GM23338 (cell line): ENCODE results near the gene SLC2A9. TPM values are rescaled to one million over a fixed set of nuclear protein-coding genes. Genes with fewer than 3 reads are reported as not detected.

Source experiments
- ATAC-seq: fragments of 200-7000 bp; cut with Tn5 transposase; 3 replicates; pipeline ENCODE4 v1.9.1; 2020
- DNase-seq: peaks from one replicate; pipeline ENCODE4 v3.0.0-alpha.2; 2015; ENCODE audit warnings: low spot score
- H2AFZ ChIP-seq: fragments of 200-600 bp; sonication (generic); 2 replicates; pipeline ENCODE4 v1.8.0; 2016; ENCODE audit warnings: antibody characterized with exemption, mild to moderate bottlenecking, moderate library complexity
- H3F3A ChIP-seq: fragments of 200-600 bp; sonication (generic); replicated peaks from 2 replicates; pipeline ENCODE4 v1.8.0; 2017; ENCODE audit warnings: antibody characterized with exemption, mixed run types, low read depth
- H3K27ac ChIP-seq: fragments of 200-600 bp; sonication (generic); 2 replicates; pipeline ENCODE4 v1.6.1; 2016; ENCODE audit warnings: low read depth
- H3K27me3 ChIP-seq: fragments of 200-600 bp; sonication (generic); 2 replicates; pipeline ENCODE4 v1.8.0; 2016; ENCODE audit warnings: mild to moderate bottlenecking, mixed run types, moderate library complexity; ENCODE audit not compliant: insufficient read depth
- H3K36me3 ChIP-seq: fragments of 200-600 bp; sonication (generic); 2 replicates; pipeline ENCODE4 v1.8.0; 2016; ENCODE audit warnings: mild to moderate bottlenecking; ENCODE audit not compliant: insufficient read depth
- H3K4me1 ChIP-seq: fragments of 200-600 bp; sonication (generic); 2 replicates; pipeline ENCODE4 v1.8.0; 2016; ENCODE audit warnings: mild to moderate bottlenecking, moderate library complexity; ENCODE audit not compliant: insufficient read depth
- H3K4me2 ChIP-seq: fragments of 200-600 bp; sonication (generic); 2 replicates; pipeline ENCODE4 v1.7.1; 2017; ENCODE audit warnings: mixed run types
- H3K4me3 ChIP-seq: fragments of 200-600 bp; sonication (generic); 2 replicates; pipeline ENCODE4 v1.6.1; 2016; ENCODE audit warnings: mixed run types
- H3K79me2 ChIP-seq: fragments of 200-600 bp; sonication (generic); replicated peaks from 2 replicates; pipeline ENCODE4 v1.8.0; 2017; ENCODE audit warnings: mild to moderate bottlenecking; ENCODE audit not compliant: insufficient read depth
- H3K9me2 ChIP-seq: fragments of 200-600 bp; sonication (generic); 2 replicates; pipeline ENCODE4 v1.8.0; 2017; ENCODE audit not compliant: insufficient read depth
- H4K20me1 ChIP-seq: fragments of 200-600 bp; sonication (generic); replicated peaks from 2 replicates; pipeline ENCODE4 v1.8.0; 2017; ENCODE audit warnings: mild to moderate bottlenecking; ENCODE audit not compliant: insufficient read depth
- H3K27ac Mint-ChIP-seq: 2 replicates; pipeline ENCODE4 v1.8.0; 2020; ENCODE audit warnings: inconsistent platforms, mild to moderate bottlenecking, moderate library complexity, mixed read lengths
- H3K27me3 Mint-ChIP-seq: 3 replicates; pipeline ENCODE4 v1.8.0; 2022; ENCODE audit warnings: low read depth, mild to moderate bottlenecking, moderate library complexity, mixed read lengths, inconsistent platforms; ENCODE audit not compliant: insufficient read depth, poor library complexity
- H3K36me3 Mint-ChIP-seq: 3 replicates; pipeline ENCODE4 v1.8.0; 2021; ENCODE audit warnings: low read depth, mild to moderate bottlenecking, inconsistent platforms, moderate library complexity, mixed read lengths
- H3K4me1 Mint-ChIP-seq: 3 replicates; pipeline ENCODE4 v1.8.0; 2020; ENCODE audit warnings: mild to moderate bottlenecking, inconsistent platforms, mixed read lengths
- H3K4me3 Mint-ChIP-seq: 3 replicates; pipeline ENCODE4 v1.8.0; 2021; ENCODE audit warnings: moderate library complexity, mild to moderate bottlenecking, inconsistent platforms, mixed read lengths
- H3K9me3 Mint-ChIP-seq: 3 replicates; pipeline ENCODE4 v1.8.0; 2020; ENCODE audit warnings: moderate library complexity, mild to moderate bottlenecking, inconsistent platforms, mixed read lengths
- CREB1 ChIP-seq: fragments of 250-450 bp; sonication (Bioruptor Pico); IDR thresholded peaks from 2 replicates; pipeline ENCODE4 v1.5.0; 2020; ENCODE audit warnings: low read depth, mild to moderate bottlenecking, moderate library complexity
- CTCF ChIP-seq, 2 experiments: fragments of 200-600 bp in 1 of 2; sonication (generic) in 1 of 2; conservative IDR thresholded peaks; 2 replicates each; pipeline versions ENCODE4 v1.5.1 to v1.6.1; 2016 to 2017; ENCODE audit warnings: antibody characterized with exemption in 2 of 2, low read depth in 2 of 2, mild to moderate bottlenecking in 2 of 2, moderate library complexity in 1 of 2
- EZH2 ChIP-seq: fragments of 200-600 bp; sonication (generic); IDR thresholded peaks from one replicate; pipeline ENCODE4 v1.8.0; 2017; ENCODE audit warnings: antibody characterized with exemption, mild to moderate bottlenecking, low read depth; ENCODE audit not compliant: unreplicated experiment
- EZH2phosphoT487 ChIP-seq: fragments of 200-600 bp; sonication (generic); IDR thresholded peaks from one replicate; pipeline ENCODE4 v1.8.1; 2018; ENCODE audit warnings: antibody characterized with exemption; ENCODE audit not compliant: unreplicated experiment
- JUNB ChIP-seq: IDR thresholded peaks from one replicate; pipeline ENCODE4 v1.6.1; 2016; ENCODE audit warnings: antibody characterized with exemption; ENCODE audit not compliant: unreplicated experiment
- POLR2AphosphoS5 ChIP-seq: IDR thresholded peaks from 2 replicates; pipeline ENCODE4 v1.6.1; 2016; ENCODE audit warnings: antibody characterized with exemption, low read depth
- REST ChIP-seq: IDR thresholded peaks from one replicate; pipeline ENCODE4 v1.6.1; 2018; ENCODE audit warnings: antibody characterized with exemption; ENCODE audit not compliant: unreplicated experiment
- ZNF331 ChIP-seq: fragments of 250-450 bp; sonication (Bioruptor Pico); IDR thresholded peaks from 2 replicates; pipeline ENCODE4 v1.5.0; 2020; ENCODE audit warnings: low read depth, mild to moderate bottlenecking, moderate library complexity
- ZNF462 ChIP-seq: fragments of 250-450 bp; sonication (Bioruptor Pico); IDR thresholded peaks from 2 replicates; pipeline ENCODE4 v1.5.0; 2020; ENCODE audit warnings: mild to moderate bottlenecking, moderate library complexity
- polyA plus RNA-seq: library from polyadenylated mRNA; unstranded; fragments of >200 nt; fragmentation: Nextera tagmentation; extraction: Ambion mirVana; gene quantifications from 2 replicates; pipeline ENCODE4 v1.2.1, GENCODE V29; 2016
- total RNA-seq: library from RNA; depleted of rRNA; stranded (reverse); fragments of >200 nt; shearing (Covaris generic); gene quantifications from 2 replicates; pipeline ENCODE4 v1.2.3, GENCODE V29; 2014

The SLC2A9 gene
- total and polyA plus RNA-seq, 2 experiments from 2014 or later: 0.21 to 0.40 TPM

GRCh38 chr4:9920029-9920428 is 101.3 kb downstream of the SLC2A9 start (continued):
- no peak for TF ChIP-seq EZH2

- Mint-ChIP-seq H3K27me3 (peaks cover 7% of the 10 kb centered on the region), H3K4me3 (no peak overlapping the region), H3K36me3 (no peaks in the 10 kb centered on the region), H3K27ac (no peak overlapping the region), H3K4me1 (peaks cover 13% of the 10 kb centered on the region), H3K9me3 (no peaks in the 10 kb centered on the region)
- H4K20me1 ChIP-seq: no peaks in the 10 kb centered on the region
- H3K36me3 ChIP-seq: no peaks in the 10 kb centered on the region
- no peak overlapping the region for H3K4me3 ChIP-seq
- no peak overlapping the region for H3K4me2 ChIP-seq
- no peak overlapping the region for H2AFZ ChIP-seq
- H3K9me2 ChIP-seq: peaks cover 3% of the 10 kb centered on the region; the same call in 1 of the 2 replicates
- H3K27ac ChIP-seq: no peak overlapping the region
- DNase-seq (peak; percentile 63), ATAC-seq (peak; percentile 84)
- peaks cover 4% of the 10 kb centered on the region for H3K4me1 ChIP-seq
- no peaks in the 10 kb centered on the region for H3K27me3 ChIP-seq
- TF ChIP-seq CTCF (conservative IDR thresholded peaks at IDR 0.05; ENCODE audit: low read depth in 2 of 2) (peak; percentile 49 to 66), REST (no peak)
- H3F3A ChIP-seq: no peaks in the 10 kb centered on the region
- no peaks in the 10 kb centered on the region for H3K79me2 ChIP-seq
Observed at GRCh38 chr4:9919047-9919446, 102.2 kb downstream of the SLC2A9 start.

GRCh38 chr4:9918484-9918883 is 102.8 kb downstream of the SLC2A9 start:
- Histone ChIP-seq H3K9me2 (peaks cover 3% of the 10 kb centered on the region; the same call in 1 of the 2 replicates), H3K27ac (no peak overlapping the region), H3K79me2 (no peaks in the 10 kb centered on the region), H2AFZ (0 out of 2 replicates have a peak overlapping the region, but pooled peaks have one; percentile 0), H3K27me3 (no peaks in the 10 kb centered on the region), H3K36me3 (no peaks in the 10 kb centered on the region), H3K4me1 (peaks cover 4% of the 10 kb centered on the region), H3F3A (no peaks in the 10 kb centered on the region), H4K20me1 (no peaks in the 10 kb centered on the region), H3K4me2 (no peak overlapping the region), H3K4me3 (no peak overlapping the region)
- peaks cover 7% of the 10 kb centered on the region for H3K27me3 Mint-ChIP-seq
- ATAC-seq (no peak), DNase-seq (no peak)
- H3K4me3 Mint-ChIP-seq: no peak overlapping the region
- H3K9me3 Mint-ChIP-seq: no peaks in the 10 kb centered on the region
- peaks cover 13% of the 10 kb centered on the region for H3K4me1 Mint-ChIP-seq
- H3K36me3 Mint-ChIP-seq: no peaks in the 10 kb centered on the region
- no peak overlapping the region for H3K27ac Mint-ChIP-seq
- TF ChIP-seq CREB1 (CRISPR knock-in tag) (no peak), EZH2 (no peak), POLR2AphosphoS5 (no peak), JUNB (no peak), EZH2phosphoT487 (no peak), ZNF331 (CRISPR knock-in tag) (no peak), ZNF462 (CRISPR knock-in tag) (no peak)
